Measurements from ENCODE around the gene TRABD. TPM values are rescaled to one million over a fixed set of nuclear protein-coding genes. Genes with fewer than 3 reads are reported as not detected.
"Not testable (repeated sequence)": the region's sequence is repeated elsewhere in the genome, so short reads cannot be mapped to it uniquely, and the experiment has no call there.

Gene TRABD, protein sequence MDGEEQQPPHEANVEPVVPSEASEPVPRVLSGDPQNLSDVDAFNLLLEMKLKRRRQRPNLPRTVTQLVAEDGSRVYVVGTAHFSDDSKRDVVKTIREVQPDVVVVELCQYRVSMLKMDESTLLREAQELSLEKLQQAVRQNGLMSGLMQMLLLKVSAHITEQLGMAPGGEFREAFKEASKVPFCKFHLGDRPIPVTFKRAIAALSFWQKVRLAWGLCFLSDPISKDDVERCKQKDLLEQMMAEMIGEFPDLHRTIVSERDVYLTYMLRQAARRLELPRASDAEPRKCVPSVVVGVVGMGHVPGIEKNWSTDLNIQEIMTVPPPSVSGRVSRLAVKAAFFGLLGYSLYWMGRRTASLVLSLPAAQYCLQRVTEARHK
- total RNA-seq (2022) (33.5 and 35.0 TPM in 2 replicates), Bru-seq, nascent RNA (percentile 52 among the genes with signal in this experiment), BruChase-seq, experiment 1, labeled RNA remaining after a 2-hour chase (percentile 60 among the genes with signal in this experiment), BruChase-seq, experiment 2, labeled RNA remaining after a 6-hour chase (percentile 67 among the genes with signal in this experiment)
- long read RNA-seq, transcript TRABD-202 (10 exons, 2,272 nt), result major isoform, 19 of 58 reads
- long read RNA-seq, partial matches to known transcripts, result 5 of 58 reads
- long read RNA-seq, other reads (novel, unspliced or antisense), result 26 of 58 reads

DNA sequence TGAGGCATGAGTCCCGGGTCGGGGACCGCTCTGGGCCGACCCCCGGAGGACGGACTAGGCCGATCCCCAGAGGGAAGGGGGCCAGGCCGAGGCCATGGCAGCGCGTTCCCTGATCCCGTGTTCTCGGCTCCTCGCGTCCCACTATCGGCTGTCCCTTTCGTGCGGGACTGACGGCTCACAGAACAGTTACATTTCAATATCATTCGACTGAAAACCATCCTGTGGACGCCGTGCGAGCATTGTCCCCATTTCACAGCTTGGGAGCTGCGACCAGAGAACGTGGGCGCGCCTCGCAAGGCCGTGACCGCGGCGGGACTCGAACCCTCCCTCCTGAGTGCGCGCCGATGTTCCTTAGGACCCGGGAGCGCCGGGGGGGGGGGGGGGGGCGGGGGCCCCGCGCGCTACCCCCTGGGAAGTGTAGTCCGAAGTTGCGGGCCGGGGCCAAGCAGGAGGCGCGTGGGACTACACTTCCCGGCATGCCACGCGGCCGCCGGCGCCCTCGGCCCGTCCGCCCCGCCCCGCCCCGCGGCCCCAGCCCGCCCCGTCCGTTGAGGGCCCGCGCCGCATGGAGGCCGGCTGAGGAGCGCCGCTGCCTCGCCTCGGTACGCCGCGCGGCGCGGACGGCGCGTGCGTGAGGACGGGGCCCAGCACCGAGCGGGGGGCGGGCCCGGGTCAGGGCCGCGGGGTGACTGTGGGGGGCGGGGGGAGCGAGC is at the start of gene TRABD:
Gene TRABD, plus strand, starts transcription at position 539 of the 713 bp plus-strand sequence. CDS start 7,148 bp downstream, outside the sequence.
- Mint-ChIP-seq H3K9me3 (ENCODE audit: unreplicated experiment) (no peaks in the 10 kb centered on the region), H3K36me3 (ENCODE audit: insufficient read depth, unreplicated experiment) (peaks cover 6% of the 10 kb centered on the region), H3K27me3 (ENCODE audit: insufficient read depth, unreplicated experiment) (no peaks in the 10 kb centered on the region), H3K4me3 (ENCODE audit: unreplicated experiment) (peak within 1 kb of the TSS; percentile 85), H3K27ac (ENCODE audit: unreplicated experiment) (peak within 1 kb of the TSS; percentile 86), H3K4me1 (ENCODE audit: low read depth, unreplicated experiment) (no peaks in the 10 kb centered on the region)
- TF ChIP-seq, protein P1, sequence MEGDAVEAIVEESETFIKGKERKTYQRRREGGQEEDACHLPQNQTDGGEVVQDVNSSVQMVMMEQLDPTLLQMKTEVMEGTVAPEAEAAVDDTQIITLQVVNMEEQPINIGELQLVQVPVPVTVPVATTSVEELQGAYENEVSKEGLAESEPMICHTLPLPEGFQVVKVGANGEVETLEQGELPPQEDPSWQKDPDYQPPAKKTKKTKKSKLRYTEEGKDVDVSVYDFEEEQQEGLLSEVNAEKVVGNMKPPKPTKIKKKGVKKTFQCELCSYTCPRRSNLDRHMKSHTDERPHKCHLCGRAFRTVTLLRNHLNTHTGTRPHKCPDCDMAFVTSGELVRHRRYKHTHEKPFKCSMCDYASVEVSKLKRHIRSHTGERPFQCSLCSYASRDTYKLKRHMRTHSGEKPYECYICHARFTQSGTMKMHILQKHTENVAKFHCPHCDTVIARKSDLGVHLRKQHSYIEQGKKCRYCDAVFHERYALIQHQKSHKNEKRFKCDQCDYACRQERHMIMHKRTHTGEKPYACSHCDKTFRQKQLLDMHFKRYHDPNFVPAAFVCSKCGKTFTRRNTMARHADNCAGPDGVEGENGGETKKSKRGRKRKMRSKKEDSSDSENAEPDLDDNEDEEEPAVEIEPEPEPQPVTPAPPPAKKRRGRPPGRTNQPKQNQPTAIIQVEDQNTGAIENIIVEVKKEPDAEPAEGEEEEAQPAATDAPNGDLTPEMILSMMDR (IDR thresholded peaks at IDR 0.05; ENCODE audit: insufficient read depth in 1 of 2, low read depth in 1 of 2, low read length in 1 of 2, severe bottlenecking in 1 of 2, unreplicated experiment in 1 of 2), result no peak
- CTCF ChIA-PET, result no interaction called here
- Histone ChIP-seq H3K9me3 (no peaks in the 10 kb centered on the region), H3K36me3 (ENCODE audit: control insufficient read depth, insufficient read depth, low read length) (no peaks in the 10 kb centered on the region), H3K4me1 (peaks cover 11% of the 10 kb centered on the region; the same call in 1 of the 2 replicates), H3K27me3 (replicated peaks; ENCODE audit: control insufficient read depth, insufficient read depth, low read length) (no peaks in the 10 kb centered on the region), H3K4me3 (ENCODE audit: low read depth, low read length) (peak within 1 kb of the TSS; percentile 76)
- intact Hi-C loops (cut with micrococcal nuclease; ENCODE audit: unreplicated experiment), result no loop called here
- BruUV-seq (replicated peaks), result no TSS peak
- POLR2A ChIA-PET, result no interaction called here
- peak; percentile 86 to 92 for DNase-seq

DNA sequence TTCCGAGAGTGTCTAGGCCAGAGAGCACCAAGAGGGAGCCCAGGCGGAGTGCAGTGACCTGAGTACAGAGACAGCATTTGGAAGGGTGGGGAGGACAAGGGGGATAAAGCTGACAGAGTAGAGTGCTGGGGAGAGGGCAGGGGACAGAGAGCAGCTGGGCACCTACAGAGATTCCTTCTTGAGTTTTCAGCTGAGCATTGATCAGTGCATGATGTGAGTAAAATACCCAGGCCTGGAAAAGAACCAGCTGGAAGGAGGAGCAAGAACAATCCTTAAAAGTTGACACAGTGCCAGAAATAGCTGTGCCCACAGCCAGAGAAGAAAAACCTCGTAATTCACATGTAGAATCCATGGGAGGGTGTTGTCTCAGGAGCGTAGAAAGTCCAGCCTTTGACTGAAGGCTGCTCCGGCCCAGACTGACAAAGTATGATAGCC is 49.1 kb upstream of the TRABD start:
- BruUV-seq (replicated peaks), result no TSS peak
- Histone ChIP-seq H3K27me3 (replicated peaks; ENCODE audit: control insufficient read depth, insufficient read depth, low read length) (no peaks in the 10 kb centered on the region), H3K4me1 (peaks cover 7% of the 10 kb centered on the region), H3K9me3 (no peaks in the 10 kb centered on the region), H3K36me3 (ENCODE audit: control insufficient read depth, insufficient read depth, low read length) (no peaks in the 10 kb centered on the region), H3K4me3 (ENCODE audit: low read depth, low read length) (no peak overlapping the region)
- Mint-ChIP-seq H3K4me3 (ENCODE audit: unreplicated experiment) (no peak overlapping the region), H3K27me3 (ENCODE audit: insufficient read depth, unreplicated experiment) (no peaks in the 10 kb centered on the region), H3K36me3 (ENCODE audit: insufficient read depth, unreplicated experiment) (no peaks in the 10 kb centered on the region), H3K4me1 (ENCODE audit: low read depth, unreplicated experiment) (no peaks in the 10 kb centered on the region), H3K27ac (ENCODE audit: unreplicated experiment) (no peak overlapping the region), H3K9me3 (ENCODE audit: unreplicated experiment) (no peaks in the 10 kb centered on the region)
- ChIA-PET POLR2A (no interaction called here), CTCF (no interaction called here)
- TF ChIP-seq, protein P1 (IDR thresholded peaks at IDR 0.05; ENCODE audit: insufficient read depth in 1 of 2, low read depth in 1 of 2, low read length in 1 of 2, severe bottlenecking in 1 of 2, unreplicated experiment in 1 of 2), result no peak
- DNase-seq, result no peak
- intact Hi-C loops (cut with micrococcal nuclease; ENCODE audit: unreplicated experiment), result no loop called here

DNA sequence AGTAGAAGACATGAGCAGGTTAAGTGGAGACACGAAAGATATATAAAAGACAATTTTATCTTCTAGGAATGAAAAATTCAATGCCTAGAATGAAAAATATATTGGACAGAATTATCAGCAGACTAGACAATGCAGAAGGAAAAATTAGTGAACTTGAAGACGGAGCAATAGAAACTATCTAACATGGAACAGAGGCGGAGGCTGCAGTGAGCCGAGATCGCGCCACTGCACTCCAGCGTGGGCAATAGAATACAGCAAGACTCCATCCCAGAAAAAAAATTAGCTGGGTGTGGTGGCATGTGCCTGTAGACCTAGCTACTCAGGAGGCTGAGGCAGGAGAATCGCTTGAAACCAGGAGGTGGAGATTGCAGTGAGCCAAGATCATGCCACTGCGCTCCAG is 48.4 kb upstream of the TRABD start:
- peaks cover 12% of the 10 kb centered on the region for H3K4me1 ChIP-seq
- POLR2A ChIA-PET; H3K27ac Mint-ChIP-seq (ENCODE audit: unreplicated experiment); CTCF ChIA-PET; H3K4me3 ChIP-seq (ENCODE audit: low read depth, low read length); H3K36me3 ChIP-seq (ENCODE audit: control insufficient read depth, insufficient read depth, low read length); H3K9me3 ChIP-seq; H3K4me3 Mint-ChIP-seq (ENCODE audit: unreplicated experiment); H3K27me3 ChIP-seq (replicated peaks; ENCODE audit: control insufficient read depth, insufficient read depth, low read length); BruUV-seq (replicated peaks); H3K36me3 Mint-ChIP-seq (ENCODE audit: insufficient read depth, unreplicated experiment); H3K4me1 Mint-ChIP-seq (ENCODE audit: low read depth, unreplicated experiment); H3K27me3 Mint-ChIP-seq (ENCODE audit: insufficient read depth, unreplicated experiment); H3K9me3 Mint-ChIP-seq (ENCODE audit: unreplicated experiment); intact Hi-C loops (cut with micrococcal nuclease; ENCODE audit: unreplicated experiment); DNase-seq: not testable (repeated sequence)
